RWPE2 (cell line): ENCODE data around the gene ACD.

ENCODE experiments used
- ATAC-seq: fragments of 200-7000 bp; cut with Tn5 transposase; 3 replicates; pipeline ENCODE4 v1.9.1; 2021; ENCODE audit warnings: low read depth
- DNase-seq: peaks from one replicate; pipeline ENCODE4 v3.0.0-alpha.2; 2020; ENCODE audit warnings: low spot score
- H3K27ac ChIP-seq: fragments of 450-650 bp; 2 replicates; pipeline ENCODE4 v1.5.1; 2017; ENCODE audit warnings: mild to moderate bottlenecking; ENCODE audit not compliant: poor library complexity, severe bottlenecking
- H3K27me3 ChIP-seq: fragments of 250-450 bp; sonication (Bioruptor Pico); 2 replicates; pipeline ENCODE4 v1.5.1; 2021; ENCODE audit warnings: mild to moderate bottlenecking, moderate library complexity; ENCODE audit not compliant: insufficient read depth, poor library complexity, severe bottlenecking
- H3K36me3 ChIP-seq: fragments of 250-450 bp; sonication (Bioruptor Pico); 2 replicates; pipeline ENCODE4 v1.5.1; 2020; ENCODE audit warnings: low read depth, mild to moderate bottlenecking, moderate library complexity
- H3K4me1 ChIP-seq: fragments of 250-450 bp; sonication (Bioruptor Pico); 2 replicates; pipeline ENCODE4 v1.5.1; 2021; ENCODE audit warnings: mild to moderate bottlenecking, moderate library complexity; ENCODE audit not compliant: insufficient read depth, poor library complexity, severe bottlenecking
- H3K4me3 ChIP-seq: fragments of 250-450 bp; sonication (Bioruptor Pico); 2 replicates; pipeline ENCODE4 v1.5.1; 2021; ENCODE audit warnings: mild to moderate bottlenecking, moderate library complexity; ENCODE audit not compliant: severe bottlenecking
- H3K9me3 ChIP-seq: fragments of 250-450 bp; sonication (Bioruptor Pico); 2 replicates; pipeline ENCODE4 v1.5.1; 2021; ENCODE audit warnings: mild to moderate bottlenecking, moderate library complexity; ENCODE audit not compliant: severe bottlenecking
- CTCF ChIP-seq: fragments of 450-650 bp; IDR thresholded peaks from one replicate; pipeline ENCODE4 v1.5.1; 2017; ENCODE audit warnings: mild to moderate bottlenecking, moderate library complexity; ENCODE audit not compliant: poor library complexity, severe bottlenecking

Gene ACD

GRCh38 chr16:67653128-67653788 is 6.8 kb downstream of the ACD start:
- peak overlapping the region; percentile 40 for H3K4me3 ChIP-seq
- peak; percentile 40 for ATAC-seq
- no peak for DNase-seq
- H3K36me3 ChIP-seq = peaks cover under 1% of the 10 kb centered on the region
- no peak overlapping the region for H3K27ac ChIP-seq
- H3K27me3 ChIP-seq = peaks cover 66% of the 10 kb centered on the region
- no peaks in the 10 kb centered on the region for H3K9me3 ChIP-seq
- no peaks in the 10 kb centered on the region for H3K4me1 ChIP-seq
- peak; percentile 35 for TF ChIP-seq CTCF

GRCh38 chr16:67652578-67653127 is 7.4 kb downstream of the ACD start:
- H3K27me3 ChIP-seq = peaks cover 72% of the 10 kb centered on the region
- no peak overlapping the region for H3K27ac ChIP-seq
- H3K4me3 ChIP-seq = peak overlapping the region; percentile 40
- no peaks in the 10 kb centered on the region for H3K4me1 ChIP-seq
- peak; percentile 32 for ATAC-seq
- DNase-seq = no peak
- H3K9me3 ChIP-seq = no peaks in the 10 kb centered on the region
- TF ChIP-seq CTCF = no peak
- H3K36me3 ChIP-seq = no peaks in the 10 kb centered on the region

GRCh38 chr16:67651847-67652246 is 8.2 kb downstream of the ACD start:
- DNase-seq (no peak), ATAC-seq (no peak)
- Histone ChIP-seq H3K9me3 (no peaks in the 10 kb centered on the region), H3K4me1 (no peaks in the 10 kb centered on the region), H3K27me3 (peaks cover 79% of the 10 kb centered on the region), H3K4me3 (no peak overlapping the region), H3K36me3 (no peaks in the 10 kb centered on the region), H3K27ac (no peak overlapping the region)
- TF ChIP-seq CTCF = no peak

GRCh38 chr16:67651039-67651438 is 9.0 kb downstream of the ACD start:
- ATAC-seq = no peak
- no peaks in the 10 kb centered on the region for H3K9me3 ChIP-seq
- no peaks in the 10 kb centered on the region for H3K4me1 ChIP-seq
- no peak overlapping the region for H3K4me3 ChIP-seq
- DNase-seq = no peak
- H3K27me3 ChIP-seq = peaks cover 80% of the 10 kb centered on the region
- no peak overlapping the region for H3K27ac ChIP-seq
- no peaks in the 10 kb centered on the region for H3K36me3 ChIP-seq
- TF ChIP-seq CTCF = no peak

- TF ChIP-seq CTCF = no peak
- no peaks in the 10 kb centered on the region for H3K4me1 ChIP-seq
- no peak for DNase-seq
- no peak for ATAC-seq
- H3K4me3 ChIP-seq = no peak overlapping the region
- no peak overlapping the region for H3K27ac ChIP-seq
- H3K36me3 ChIP-seq = no peaks in the 10 kb centered on the region
- no peaks in the 10 kb centered on the region for H3K9me3 ChIP-seq
- H3K27me3 ChIP-seq = peaks cover 87% of the 10 kb centered on the region
These were observed 10.0 kb downstream of the ACD start for GRCh38 chr16:67650023-67650422.
